Putamen (tissue), 1 donor: ENCODE data around the gene RCCD1.
A peak's percentile ranks its signal among the peaks of the same experiment; 100 is the strongest.
"Not testable (repeated sequence)": the region's sequence is repeated elsewhere in the genome, so short reads cannot be mapped to it uniquely, and the experiment has no call there.

ENCODE experiments used
- DNase-seq: peaks from one replicate; pipeline ENCODE4 v3.0.0-alpha.2; 2016; ENCODE audit warnings: low spot score

RCCD1 gene

GRCh38 chr15:90918034-90918788, 36.5 kb upstream of the RCCD1 start:
- DNase-seq: no peak

- no peak for DNase-seq
These were observed 35.8 kb upstream of the RCCD1 start for GRCh38 chr15:90918835-90919234.

- DNase-seq: no peak
These were observed 32.8 kb upstream of the RCCD1 start for GRCh38 chr15:90921887-90922286.

GRCh38 chr15:90922712-90923322, 31.9 kb upstream of the RCCD1 start:
- not testable (repeated sequence) for DNase-seq

GRCh38 chr15:90924375-90924774, 30.3 kb upstream of the RCCD1 start:
- no peak for DNase-seq

GRCh38 chr15:90926766-90927165, 27.9 kb upstream of the RCCD1 start:
- DNase-seq: not testable (repeated sequence)

- DNase-seq: not testable (repeated sequence)
These were observed 26.6 kb upstream of the RCCD1 start for GRCh38 chr15:90928106-90928505.

- no peak for DNase-seq
These were observed 25.3 kb upstream of the RCCD1 start for GRCh38 chr15:90929246-90930019.

GRCh38 chr15:90930861-90931574, 23.7 kb upstream of the RCCD1 start:
- DNase-seq: no peak

- DNase-seq: no peak
These were observed 23.2 kb upstream of the RCCD1 start for GRCh38 chr15:90931575-90931827.

- DNase-seq: peak; percentile 84
These were observed 22.6 kb upstream of the RCCD1 start, which contains the start of gene HDDC3 for GRCh38 chr15:90931828-90932659. Gene HDDC3, minus strand, starts transcription at chr15:90932549. Its CDS starts 9 bp downstream, at chr15:90932540.

- no peak for DNase-seq
These were observed 22.1 kb upstream of the RCCD1 start for GRCh38 chr15:90932660-90932991.

- no peak for DNase-seq
These were observed 21.4 kb upstream of the RCCD1 start for GRCh38 chr15:90933301-90933700.

- DNase-seq: peak; percentile 87
These were observed 20.3 kb upstream of the RCCD1 start for GRCh38 chr15:90934256-90934948.

GRCh38 chr15:90934949-90935751, 19.5 kb upstream of the RCCD1 start, which contains the start of gene UNC45A:
Gene UNC45A, plus strand, starts transcription at chr15:90935285. Its CDS starts 40 bp downstream, at chr15:90935325.
- peak; percentile 93 for DNase-seq

- DNase-seq: no peak
These were observed 17.9 kb upstream of the RCCD1 start for GRCh38 chr15:90936823-90937222.

GRCh38 chr15:90938261-90938660, 16.4 kb upstream of the RCCD1 start:
- no peak for DNase-seq

- no peak for DNase-seq
These were observed 14.9 kb upstream of the RCCD1 start for GRCh38 chr15:90939756-90940155.

GRCh38 chr15:90941038-90941437, 13.6 kb upstream of the RCCD1 start:
- DNase-seq: no peak
